Measurements from ENCODE around the gene FILIP1L. TPM values are rescaled to one million over a fixed set of nuclear protein-coding genes. Genes with fewer than 3 reads are reported as not detected.

Gene FILIP1L
- total RNA-seq, 4 donors from 2014 or later: 28.3 to 56.3 (median 43.2) TPM

GRCh38 chr3:100105501-100105900, 8.8 kb downstream of the FILIP1L start:
- TF ChIP-seq CTCF (IDR thresholded peaks at IDR 0.05; ENCODE audit: low read depth): no peak

GRCh38 chr3:100104817-100105413, 9.4 kb downstream of the FILIP1L start:
- TF ChIP-seq CTCF (IDR thresholded peaks at IDR 0.05; ENCODE audit: low read depth): no peak

- TF ChIP-seq CTCF (IDR thresholded peaks at IDR 0.05; ENCODE audit: low read depth): no peak
These were observed 9.9 kb downstream of the FILIP1L start for GRCh38 chr3:100104442-100104798.

GRCh38 chr3:100103558-100104441, 10.5 kb downstream of the FILIP1L start:
- no peak for TF ChIP-seq CTCF (IDR thresholded peaks at IDR 0.05; ENCODE audit: low read depth)

- no peak for TF ChIP-seq CTCF (IDR thresholded peaks at IDR 0.05; ENCODE audit: low read depth)
These were observed 11.5 kb downstream of the FILIP1L start for GRCh38 chr3:100102757-100103156.

- TF ChIP-seq CTCF (IDR thresholded peaks at IDR 0.05; ENCODE audit: low read depth): no peak
These were observed 13.9 kb downstream of the FILIP1L start for GRCh38 chr3:100100425-100100824.

- TF ChIP-seq CTCF (IDR thresholded peaks at IDR 0.05; ENCODE audit: low read depth): no peak
These were observed 14.7 kb downstream of the FILIP1L start for GRCh38 chr3:100099621-100100020.

Measured in subcutaneous adipose tissue (tissue), 4 donors.